PC-9 (cell line): ENCODE results near the gene EHBP1.

Experiments used
- EZH2 ChIP-seq: fragments of 200-600 bp; sonication (generic); IDR thresholded peaks from 2 replicates; pipeline ENCODE4 v1.8.0; 2017; ENCODE audit warnings: antibody characterized with exemption, low read depth
- TF ChIP-seq, protein P1 (sequence below): fragments of 200-600 bp; sonication (generic); conservative IDR thresholded peaks from 2 replicates; pipeline ENCODE4 v1.6.1; 2017; ENCODE audit warnings: mixed run types, antibody characterized with exemption, mild to moderate bottlenecking, moderate library complexity

DNA sequence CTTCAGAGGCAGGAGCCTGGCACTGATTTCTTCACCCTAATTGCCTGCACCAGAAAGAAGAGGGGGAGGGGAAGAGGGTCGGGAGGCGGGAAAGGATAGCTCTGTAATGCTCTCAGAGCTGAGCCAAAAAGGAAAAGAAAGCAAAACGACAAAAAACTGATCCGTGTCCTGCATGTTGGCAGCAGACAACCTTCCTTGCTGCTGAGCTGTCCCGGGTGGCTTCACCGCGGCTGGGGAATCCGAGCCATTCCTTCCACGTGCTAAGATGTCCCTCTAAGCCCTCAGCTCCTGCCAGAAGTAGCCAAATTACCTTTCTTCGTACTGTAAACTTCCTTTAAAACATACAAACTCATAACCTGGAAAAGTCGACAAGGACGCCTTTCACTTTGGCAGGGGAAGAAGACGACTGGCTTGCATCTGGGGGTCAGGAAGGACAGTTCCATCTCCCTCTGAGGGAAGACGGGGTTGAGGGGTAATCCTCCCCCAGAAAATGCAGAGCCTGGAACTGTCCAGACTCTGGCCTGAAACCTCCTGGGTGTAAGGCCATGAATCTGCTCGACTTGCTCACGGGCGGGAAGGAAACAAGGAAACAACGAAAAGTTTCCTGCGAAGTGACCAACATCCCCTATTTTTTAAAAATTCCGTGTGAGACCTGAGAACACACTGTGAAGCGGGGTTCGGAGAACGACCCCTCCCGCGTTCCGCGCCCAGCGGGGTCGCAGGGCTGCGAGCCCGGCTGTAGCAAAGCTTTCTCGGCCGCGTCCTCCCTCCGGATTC lies 352.8 kb downstream of the EHBP1 start:
- TF ChIP-seq, protein P1, sequence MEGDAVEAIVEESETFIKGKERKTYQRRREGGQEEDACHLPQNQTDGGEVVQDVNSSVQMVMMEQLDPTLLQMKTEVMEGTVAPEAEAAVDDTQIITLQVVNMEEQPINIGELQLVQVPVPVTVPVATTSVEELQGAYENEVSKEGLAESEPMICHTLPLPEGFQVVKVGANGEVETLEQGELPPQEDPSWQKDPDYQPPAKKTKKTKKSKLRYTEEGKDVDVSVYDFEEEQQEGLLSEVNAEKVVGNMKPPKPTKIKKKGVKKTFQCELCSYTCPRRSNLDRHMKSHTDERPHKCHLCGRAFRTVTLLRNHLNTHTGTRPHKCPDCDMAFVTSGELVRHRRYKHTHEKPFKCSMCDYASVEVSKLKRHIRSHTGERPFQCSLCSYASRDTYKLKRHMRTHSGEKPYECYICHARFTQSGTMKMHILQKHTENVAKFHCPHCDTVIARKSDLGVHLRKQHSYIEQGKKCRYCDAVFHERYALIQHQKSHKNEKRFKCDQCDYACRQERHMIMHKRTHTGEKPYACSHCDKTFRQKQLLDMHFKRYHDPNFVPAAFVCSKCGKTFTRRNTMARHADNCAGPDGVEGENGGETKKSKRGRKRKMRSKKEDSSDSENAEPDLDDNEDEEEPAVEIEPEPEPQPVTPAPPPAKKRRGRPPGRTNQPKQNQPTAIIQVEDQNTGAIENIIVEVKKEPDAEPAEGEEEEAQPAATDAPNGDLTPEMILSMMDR: no peak
- TF ChIP-seq EZH2: no peak
